IPS-18c (cell line): ENCODE results near the gene PAAF1.

Experiments used
- H3K4me3 ChIP-seq: 2 replicates; pipeline ENCODE4 v1.7.0; 2013; ENCODE audit warnings: low read depth, mild to moderate bottlenecking, low read length, moderate library complexity; ENCODE audit not compliant: insufficient read depth
- H3K9me3 ChIP-seq: one replicate; pipeline ENCODE4 v1.6.1; 2013; ENCODE audit warnings: mild to moderate bottlenecking, low read length, moderate library complexity; ENCODE audit not compliant: control insufficient read depth, insufficient read depth

PAAF1 gene

DNA sequence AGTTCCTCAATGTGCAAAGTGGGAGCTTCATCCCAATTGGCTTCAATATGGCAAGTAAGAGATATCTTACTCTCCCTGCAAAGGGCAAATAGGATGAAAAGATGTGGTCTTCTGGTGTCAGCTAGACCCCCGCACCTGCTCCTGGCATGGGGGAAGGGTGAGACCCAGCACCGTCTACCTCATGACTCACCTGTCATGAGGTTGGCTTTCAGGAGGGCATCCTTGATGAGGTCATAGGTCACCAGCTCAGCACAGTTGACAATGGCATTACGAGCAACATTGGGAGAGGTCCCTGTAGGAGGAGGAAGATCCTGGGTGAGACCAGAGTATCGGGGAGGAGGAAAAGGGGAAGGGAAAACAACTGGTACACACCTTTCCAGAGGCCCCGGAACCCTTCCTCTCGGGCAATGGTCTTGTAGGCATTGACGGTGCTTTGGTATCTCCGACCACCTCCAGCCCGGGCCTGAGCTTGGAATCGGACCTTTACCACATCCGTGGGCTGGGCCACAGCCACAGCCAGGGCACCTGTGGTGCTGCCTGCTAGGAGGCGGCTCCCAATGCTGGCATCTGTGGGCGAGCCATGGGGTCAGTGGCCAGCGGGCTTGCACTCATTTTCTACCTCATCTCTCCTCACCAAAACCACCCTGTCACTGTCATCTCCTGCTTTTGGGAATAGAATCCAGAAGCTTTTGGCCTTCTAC, 99.8 kb downstream of the PAAF1 start:
- Histone ChIP-seq H3K9me3 (peaks cover 2% of the 10 kb centered on the region), H3K4me3 (no peak overlapping the region)

- no peaks in the 10 kb centered on the region for H3K9me3 ChIP-seq
- no peak overlapping the region for H3K4me3 ChIP-seq
Observed at GRCh38 chr11:73977856-73978519, 101.2 kb downstream of the PAAF1 start.

- Histone ChIP-seq H3K4me3 (no peak overlapping the region), H3K9me3 (no peaks in the 10 kb centered on the region)
Observed at GRCh38 chr11:73978576-73979086, 101.8 kb downstream of the PAAF1 start.

GRCh38 chr11:73980001-73980961, 103.5 kb downstream of the PAAF1 start:
- H3K4me3 ChIP-seq = no peak overlapping the region
- no peaks in the 10 kb centered on the region for H3K9me3 ChIP-seq
